ENCODE results near the gene SCAMP4. TPM values are rescaled to one million over a fixed set of nuclear protein-coding genes. Genes with fewer than 3 reads are reported as not detected.
A peak's percentile ranks its signal among the peaks of the same experiment; 100 is the strongest.

Gene SCAMP4
- total RNA-seq, 2 donors from 2014 or later, result 56.3 to 76.5 TPM

GRCh38 chr19:1907563-1908363 lies 2.6 kb downstream of the SCAMP4 start:
- ATAC-seq, result peak; percentile 62
- intact Hi-C loops (cut with DNase I, micrococcal nuclease), result no loop called here
- DNase-seq, result peak; percentile 76 to 81

- DNase-seq (no peak), ATAC-seq (peak; percentile 1)
- intact Hi-C loops (cut with DNase I, micrococcal nuclease), result no loop called here
Observed at GRCh38 chr19:1908364-1908678, 3.1 kb downstream of the SCAMP4 start.

GRCh38 chr19:1909761-1910080 lies 4.5 kb downstream of the SCAMP4 start:
- intact Hi-C loops (cut with DNase I, micrococcal nuclease), result no loop called here
- DNase-seq (no peak), ATAC-seq (no peak)

GRCh38 chr19:1910177-1910576 lies 5.0 kb downstream of the SCAMP4 start:
- DNase-seq (no peak), ATAC-seq (no peak)
- intact Hi-C loops (cut with DNase I, micrococcal nuclease), result no loop called here

GRCh38 chr19:1911098-1911497 lies 5.9 kb downstream of the SCAMP4 start:
- intact Hi-C loops (cut with DNase I, micrococcal nuclease), result no loop called here
- no peak for DNase-seq
- no peak for ATAC-seq

DNA sequence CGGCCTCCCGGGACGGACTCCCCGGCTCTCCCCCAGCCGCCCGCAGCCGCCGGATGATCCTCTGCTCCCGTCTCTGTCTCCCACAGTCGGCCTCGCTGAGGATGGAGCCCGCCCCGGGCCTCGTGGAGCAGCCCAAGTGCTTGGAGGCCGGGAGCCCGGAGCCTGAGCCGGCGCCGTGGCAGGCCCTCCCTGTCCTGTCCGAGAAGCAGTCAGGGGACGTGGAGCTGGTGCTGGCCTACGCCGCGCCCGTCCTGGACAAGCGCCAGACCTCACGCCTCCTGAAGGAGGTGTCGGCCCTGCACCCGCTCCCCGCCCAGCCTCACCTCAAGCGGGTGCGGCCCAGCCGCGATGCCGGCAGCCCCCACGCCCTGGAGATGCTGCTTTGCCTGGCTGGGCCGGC lies 6.8 kb downstream of the SCAMP4 start:
- ATAC-seq (peak; percentile 69), DNase-seq (peak; percentile 88 to 95)
- intact Hi-C loops (cut with DNase I, micrococcal nuclease), result no loop called here

DNA sequence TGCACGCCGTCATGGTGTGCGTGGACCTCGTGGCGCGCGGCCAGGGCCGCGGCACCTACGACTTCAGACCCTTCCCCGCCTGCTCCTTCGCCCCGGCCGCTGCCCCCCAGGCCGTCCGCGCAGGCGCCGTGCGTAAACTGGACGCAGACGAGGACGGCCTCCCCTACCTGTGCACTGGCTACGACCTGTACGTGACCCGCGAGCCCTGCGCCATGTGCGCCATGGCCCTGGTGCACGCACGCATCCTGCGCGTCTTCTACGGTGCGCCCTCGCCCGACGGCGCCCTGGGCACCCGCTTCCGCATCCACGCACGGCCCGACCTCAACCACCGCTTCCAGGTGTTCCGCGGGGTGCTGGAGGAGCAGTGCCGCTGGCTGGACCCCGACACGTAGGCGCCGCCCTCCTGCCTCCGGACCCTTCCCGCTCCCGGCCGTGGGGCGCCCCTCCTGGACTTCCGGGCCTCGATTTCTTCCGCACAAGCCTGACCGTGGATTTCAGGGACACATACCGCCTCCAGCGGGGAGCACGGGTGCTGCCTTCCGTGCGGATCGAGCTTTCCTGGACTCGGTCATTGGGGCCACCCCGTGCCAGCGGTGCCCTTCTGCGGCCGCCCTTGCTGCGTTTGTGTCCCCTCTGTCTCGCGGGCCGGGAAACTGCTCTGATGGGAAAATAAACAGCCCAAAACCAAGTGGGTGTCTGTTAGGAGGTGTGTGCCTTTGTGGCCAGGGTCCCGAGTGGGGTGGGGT lies 7.7 kb downstream of the SCAMP4 start:
- intact Hi-C loops (cut with DNase I, micrococcal nuclease), result no loop called here
- ATAC-seq, result no peak
- no peak for DNase-seq

DNA sequence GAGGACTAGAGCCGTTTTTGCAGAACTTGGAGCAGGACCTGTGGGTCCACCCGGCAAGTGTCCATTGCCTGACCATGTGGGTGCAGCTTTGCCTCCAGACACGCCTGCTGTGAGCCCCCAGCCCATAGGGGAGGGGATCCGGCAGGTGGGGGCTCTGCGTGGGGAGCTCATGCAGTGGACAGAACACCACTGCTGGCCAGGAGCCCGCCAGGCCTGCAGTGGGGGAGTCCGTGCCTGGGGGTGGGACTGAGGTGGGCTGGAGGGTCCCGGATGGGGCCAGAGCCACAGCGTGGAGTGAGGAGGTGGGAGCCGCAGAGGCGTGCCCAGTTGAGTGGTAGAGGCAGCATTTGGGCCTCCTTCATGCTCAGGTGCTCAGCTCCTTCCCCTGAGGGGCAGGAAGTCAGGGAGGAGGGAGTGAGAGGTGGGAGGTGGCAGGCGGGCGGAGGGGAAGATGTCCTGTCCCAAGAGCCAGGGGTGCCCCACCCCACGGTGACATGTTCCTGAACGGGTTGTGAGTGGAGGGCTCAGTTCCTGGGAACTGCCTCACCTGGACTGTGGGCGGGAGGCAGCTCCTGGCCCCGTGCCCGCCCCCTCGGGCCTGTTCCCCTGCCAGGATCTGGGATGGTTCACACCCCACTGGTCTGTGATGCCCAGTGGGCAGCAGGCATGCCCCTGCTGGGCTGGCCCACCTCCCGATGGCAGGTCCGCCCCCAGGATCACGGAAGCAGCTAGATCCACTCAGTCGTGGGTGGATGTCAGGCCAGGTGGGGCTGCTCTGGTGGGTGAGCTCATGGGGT lies 8.8 kb downstream of the SCAMP4 start:
- ATAC-seq (no peak), DNase-seq (no peak)
- intact Hi-C loops (cut with DNase I, micrococcal nuclease), result no loop called here

GRCh38 chr19:1914826-1915341 lies 9.7 kb downstream of the SCAMP4 start:
- DNase-seq (no peak), ATAC-seq (no peak)

DNA sequence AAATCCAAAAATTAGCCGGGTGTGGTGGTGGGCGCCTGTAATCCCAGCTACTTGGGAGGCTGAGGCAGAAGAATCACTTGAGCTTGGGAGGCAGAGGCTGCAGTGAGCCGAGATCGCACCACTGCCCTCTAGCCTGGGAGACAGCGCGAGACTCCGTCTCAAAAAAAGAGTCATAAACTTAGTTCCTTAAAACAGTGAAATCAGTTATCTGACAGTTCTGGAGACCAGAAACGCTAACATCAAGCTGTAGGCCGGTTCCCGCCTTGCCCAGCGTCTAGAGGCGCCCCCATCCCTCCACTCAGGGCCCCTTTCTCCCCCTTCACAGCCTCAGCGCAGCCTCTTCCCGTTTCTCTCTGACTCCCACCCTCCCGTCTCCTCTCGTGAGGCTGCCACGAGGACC lies 11.9 kb downstream of the SCAMP4 start:
- ATAC-seq (no peak), DNase-seq (no peak)
- intact Hi-C loops (cut with DNase I, micrococcal nuclease), result no loop called here

More at GRCh38 chr19:1914826-1915341, 9.7 kb downstream of the SCAMP4 start:
- intact Hi-C loops (cut with DNase I, micrococcal nuclease), result no loop called here

GRCh38 chr19:1917926-1918325 lies 12.7 kb downstream of the SCAMP4 start:
- ATAC-seq, result no peak
- intact Hi-C loops (cut with DNase I, micrococcal nuclease), result no loop called here
- no peak for DNase-seq

DNA sequence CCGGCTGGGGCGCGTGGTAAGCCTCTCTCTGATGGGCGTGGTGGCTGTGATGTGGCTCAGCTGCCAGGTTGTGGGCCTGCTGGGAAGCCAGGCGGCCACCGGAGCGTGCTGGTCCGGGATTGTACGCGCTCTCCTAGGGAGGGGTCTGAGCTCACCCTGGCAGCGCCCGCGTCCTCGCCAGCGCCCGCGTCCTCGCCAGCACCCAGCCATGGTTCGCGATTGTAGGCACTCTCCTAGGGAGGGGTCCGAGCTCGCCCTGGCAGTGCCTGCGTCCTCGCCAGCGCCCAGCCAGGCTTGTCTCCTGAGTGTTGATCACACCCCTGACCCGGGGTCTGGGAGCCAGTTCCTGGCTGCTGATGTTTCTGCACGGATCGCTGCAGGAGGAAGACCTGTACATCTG lies 13.8 kb downstream of the SCAMP4 start:
- intact Hi-C loops (cut with DNase I, micrococcal nuclease), result no loop called here
- ATAC-seq, result no peak

GRCh38 chr19:1920644-1921043 lies 15.4 kb downstream of the SCAMP4 start:
- intact Hi-C loops (cut with DNase I, micrococcal nuclease), result loop anchor here in 1 of 2 donors (10.0 kb wide), 1 partner anchor 714 kb away; no protein-coding TSS in a partner anchor
- no peak for DNase-seq
- no peak for ATAC-seq

More for the DNA sequence above, 13.8 kb downstream of the SCAMP4 start:
- DNase-seq, result no peak

DNA sequence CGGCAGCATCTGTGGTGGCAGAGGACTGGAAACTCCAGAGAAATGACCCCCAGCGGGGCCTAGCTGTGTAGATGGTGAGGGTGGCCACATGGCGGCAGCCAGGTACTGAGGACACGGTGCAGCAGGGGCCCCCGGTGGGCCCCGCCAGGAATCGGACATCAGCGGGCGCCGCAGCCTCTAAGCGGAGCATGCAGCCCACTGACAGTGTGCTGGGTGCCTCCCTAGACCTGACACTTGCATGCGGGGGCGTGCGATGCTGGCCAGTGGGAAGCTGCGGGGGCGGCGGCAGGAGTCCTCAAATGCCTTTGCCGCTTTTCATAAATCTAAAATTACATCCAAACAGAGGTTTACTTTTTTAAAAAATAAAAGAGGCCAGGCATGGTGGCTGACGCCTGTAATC lies 16.1 kb downstream of the SCAMP4 start:
- DNase-seq (no peak), ATAC-seq (no peak)
- intact Hi-C loops (cut with DNase I, micrococcal nuclease), result loop anchor here in 1 of 2 donors (10.0 kb wide), 1 partner anchor 713 kb away; no protein-coding TSS in a partner anchor

DNA sequence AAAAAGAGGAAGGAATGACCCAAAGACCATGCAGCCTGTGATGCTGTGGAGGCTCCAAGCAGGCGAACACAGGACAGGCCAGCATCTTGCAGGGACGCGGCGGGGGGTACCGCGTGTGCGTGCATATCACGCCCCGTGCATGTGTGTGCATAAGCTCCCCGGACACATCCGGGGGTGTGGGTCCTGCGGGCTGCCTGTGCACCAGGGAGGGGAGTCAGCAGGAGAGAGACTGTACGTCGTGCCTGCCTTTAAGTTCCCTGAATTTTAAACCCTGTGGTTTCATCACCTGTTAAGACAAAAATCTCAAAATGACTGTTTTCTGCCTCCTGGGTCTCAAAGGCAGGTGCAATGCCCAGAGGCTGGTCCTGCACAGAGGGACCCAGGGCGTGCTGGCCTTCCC lies 16.6 kb downstream of the SCAMP4 start:
- intact Hi-C loops (cut with DNase I, micrococcal nuclease), result loop anchor here in 1 of 2 donors (10.0 kb wide), 1 partner anchor 713 kb away; no protein-coding TSS in a partner anchor
- ATAC-seq, result no peak
- no peak for DNase-seq

GRCh38 chr19:1922803-1923202 lies 17.6 kb downstream of the SCAMP4 start:
- intact Hi-C loops (cut with DNase I, micrococcal nuclease), result loop anchor here in 1 of 2 donors (10.0 kb wide), 1 partner anchor 712 kb away; no protein-coding TSS in a partner anchor
- ATAC-seq (no peak), DNase-seq (no peak)

GRCh38 chr19:1923319-1923718 lies 18.1 kb downstream of the SCAMP4 start:
- intact Hi-C loops (cut with DNase I, micrococcal nuclease), result loop anchor here in 1 of 2 donors (10.0 kb wide), 1 partner anchor 711 kb away; no protein-coding TSS in a partner anchor
- ATAC-seq (peak; percentile 21), DNase-seq (no peak)

GRCh38 chr19:1924320-1924961 lies 19.2 kb downstream of the SCAMP4 start:
- no peak for ATAC-seq
- no peak for DNase-seq
- intact Hi-C loops (cut with DNase I, micrococcal nuclease), result loop anchor here in 1 of 2 donors (10.0 kb wide), 1 partner anchor 710 kb away; no protein-coding TSS in a partner anchor

Measured in left colon (tissue), 2 donors.